GM21423 (cell line): ENCODE data around the gene TCERG1L.
"Not testable (repeated sequence)": the region's sequence is repeated elsewhere in the genome, so short reads cannot be mapped to it uniquely, and the experiment has no call there.

ENCODE experiments used
- ATAC-seq: cut with Tn5 transposase; IDR thresholded peaks from one replicate; pipeline ENCODE4 v1.9.1; 2021; ENCODE audit warnings: mild to moderate bottlenecking, moderate library complexity; ENCODE audit not compliant: unreplicated experiment

Gene TCERG1L

GRCh38 chr10:131311661-131312477, at the start of gene TCERG1L:
TSS of gene TCERG1L (minus strand) at chr10:131311721. CDS start at chr10:131311635, 86 bp downstream.
- ATAC-seq = no peak

GRCh38 chr10:131358741-131359442, 47.4 kb upstream of the TCERG1L start:
- no peak for ATAC-seq

DNA sequence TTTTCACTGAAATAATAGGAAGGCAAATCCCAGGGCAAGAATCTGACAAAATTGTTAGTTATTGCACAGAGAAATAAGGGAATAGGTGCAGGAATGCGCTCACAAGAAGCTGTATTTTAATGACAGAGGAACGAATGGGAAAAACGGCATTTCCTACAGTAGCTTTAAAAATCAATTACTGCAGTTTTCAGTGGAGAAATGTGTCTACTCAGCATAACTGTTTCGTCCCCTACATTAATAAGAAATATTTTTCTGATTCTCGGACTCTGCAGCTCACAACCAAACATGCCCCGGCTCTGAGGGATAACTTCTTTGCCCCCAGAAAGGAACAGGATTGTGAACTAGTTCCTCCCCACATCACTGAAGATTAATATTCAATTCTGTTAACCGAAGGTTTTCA, 44.9 kb upstream of the TCERG1L start:
- ATAC-seq = no peak

DNA sequence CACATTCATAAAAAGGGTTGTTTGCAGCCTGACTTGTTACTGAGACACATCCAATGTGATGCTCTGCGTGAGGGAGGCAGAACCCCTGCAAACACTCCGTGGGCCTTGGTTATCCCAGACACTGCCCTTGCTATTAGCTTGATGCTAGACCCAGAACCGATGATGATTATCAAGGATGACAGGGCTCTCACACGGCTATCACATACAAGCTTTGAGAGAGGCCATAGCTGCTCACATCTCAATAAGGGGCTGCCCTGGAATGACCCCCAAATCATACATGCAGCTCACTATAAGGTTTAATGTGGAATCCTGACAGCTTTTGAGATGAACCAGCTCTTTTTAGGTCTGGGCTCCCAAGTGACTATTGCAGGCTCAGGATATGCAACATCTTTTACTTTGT, 44.4 kb upstream of the TCERG1L start:
- no peak for ATAC-seq

DNA sequence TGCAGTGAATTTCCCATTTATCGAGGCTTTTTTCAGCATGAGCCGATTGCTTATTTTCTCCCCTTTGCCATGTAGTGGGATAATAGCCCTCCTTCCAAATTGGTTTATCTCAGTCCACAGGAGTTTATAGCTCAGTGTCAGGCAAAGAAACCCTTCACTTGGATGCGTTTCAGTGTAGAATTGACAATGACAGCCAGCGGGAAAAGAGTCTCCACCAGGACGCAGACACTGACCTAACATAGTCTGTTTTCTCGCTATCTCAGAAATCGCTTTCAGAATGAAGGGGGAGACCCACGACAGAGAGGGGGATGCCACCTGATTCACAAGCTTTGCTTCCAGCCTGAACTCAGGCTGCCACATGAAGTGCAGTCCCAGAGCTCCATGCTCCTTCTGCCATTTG, 43.5 kb upstream of the TCERG1L start:
- no peak for ATAC-seq

GRCh38 chr10:131354380-131354779, 42.9 kb upstream of the TCERG1L start:
- ATAC-seq = no peak

DNA sequence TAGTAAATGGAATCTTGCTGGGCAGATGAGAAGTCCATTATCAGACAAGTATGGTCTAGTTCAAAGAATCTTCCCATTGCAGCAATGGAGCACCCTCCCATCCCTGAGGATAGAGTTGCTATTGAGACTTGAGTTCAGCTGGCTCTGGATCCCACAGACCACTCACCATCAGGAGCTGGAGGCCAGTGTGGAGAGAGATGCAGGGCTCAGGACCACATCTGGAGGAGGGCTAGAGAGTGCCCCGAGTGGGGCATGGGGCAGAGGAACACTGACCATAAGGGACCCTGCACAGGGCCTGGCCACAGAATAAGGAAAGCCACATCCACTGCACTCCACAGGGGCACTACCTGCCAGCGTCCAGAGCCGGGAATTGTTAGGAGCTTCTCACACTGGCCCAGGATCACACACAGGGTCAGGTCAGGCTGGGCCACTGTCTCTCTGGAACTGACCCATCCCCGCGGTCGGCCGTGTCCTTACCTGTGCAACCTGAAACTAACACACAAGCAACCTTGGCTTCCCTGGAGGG, 41.3 kb upstream of the TCERG1L start:
- ATAC-seq = no peak

DNA sequence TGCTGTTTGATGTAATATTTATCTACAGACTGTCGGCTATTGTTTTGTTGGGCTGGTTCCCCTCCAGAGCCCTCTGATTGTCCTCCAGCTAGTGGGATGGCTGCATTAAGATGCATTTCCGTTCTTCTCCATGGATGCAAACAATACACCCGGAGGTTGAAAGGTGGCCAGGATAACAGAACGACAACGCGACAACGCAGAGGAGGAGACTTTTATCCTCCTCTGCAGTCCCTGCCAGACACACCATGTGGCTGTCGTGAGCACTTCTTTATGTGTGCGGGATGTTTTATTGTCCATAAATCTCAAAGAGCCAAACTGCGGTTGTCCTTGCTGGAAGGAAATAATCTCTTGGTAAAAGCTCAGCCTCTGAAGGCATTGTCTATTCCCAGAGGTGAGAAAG, 39.1 kb upstream of the TCERG1L start:
- no peak for ATAC-seq

DNA sequence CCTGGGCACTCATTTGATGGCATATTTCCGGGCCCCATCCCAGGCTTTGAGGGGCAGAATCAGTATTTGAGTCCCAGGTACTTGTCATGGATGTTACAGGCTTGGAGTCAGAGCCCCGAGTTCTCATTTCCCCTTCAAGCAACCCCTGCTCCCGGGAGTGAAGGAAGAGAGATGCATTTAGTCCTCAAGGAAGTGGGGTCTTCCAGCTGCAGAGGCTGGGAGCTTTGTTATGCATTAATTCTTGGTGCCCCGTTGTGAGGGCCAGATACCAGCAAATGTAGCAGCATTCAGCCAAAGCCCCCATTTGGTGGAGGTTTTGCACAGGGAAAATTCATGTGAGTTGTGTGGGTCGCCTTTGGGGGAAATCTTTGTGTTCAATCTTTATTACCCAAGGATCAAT, 38.7 kb upstream of the TCERG1L start:
- no peak for ATAC-seq

- no peak for ATAC-seq
Observed at GRCh38 chr10:131346456-131346855, 34.9 kb upstream of the TCERG1L start.

DNA sequence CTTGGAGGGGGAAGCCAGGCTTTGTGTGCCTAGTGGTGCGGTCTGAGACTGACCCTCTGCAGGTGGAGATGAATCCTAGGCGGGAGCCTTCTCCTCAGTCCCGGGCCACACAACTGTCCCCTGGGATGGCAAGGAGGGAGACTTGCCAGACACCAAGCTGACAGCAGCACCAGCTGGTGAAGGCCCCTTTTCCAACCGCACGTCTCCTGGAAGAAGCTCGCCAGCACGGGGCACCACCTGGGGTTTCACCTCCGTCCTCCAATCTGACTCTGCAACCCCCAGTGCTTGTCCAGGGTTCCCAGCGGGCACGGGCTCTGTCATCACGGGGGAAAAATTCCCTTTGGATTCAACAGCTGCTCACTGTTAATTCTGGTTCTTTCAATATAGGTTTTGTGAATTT, 34.2 kb upstream of the TCERG1L start:
- no peak for ATAC-seq

DNA sequence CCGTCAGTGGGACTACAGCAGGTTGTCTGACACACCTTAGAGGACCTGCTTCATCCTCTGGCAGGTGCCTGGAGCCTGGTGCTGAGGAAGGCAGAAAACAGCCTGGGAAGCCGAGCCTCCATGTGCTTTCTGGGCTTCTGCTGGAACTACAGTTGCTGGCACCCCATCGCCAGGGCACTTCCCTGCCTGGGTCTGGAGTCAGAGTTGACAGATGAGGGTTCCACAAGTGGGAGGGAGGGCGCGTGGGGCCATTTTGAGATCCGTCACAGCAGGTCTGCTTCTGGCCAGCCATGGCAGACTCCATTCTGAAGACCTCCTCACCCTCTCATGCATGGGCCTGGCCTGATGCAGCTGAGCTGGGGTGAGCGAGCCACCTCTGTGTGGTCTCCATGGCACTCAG, 33.2 kb upstream of the TCERG1L start:
- no peak for ATAC-seq

- no peak for ATAC-seq
Observed at GRCh38 chr10:131337741-131338140, 26.2 kb upstream of the TCERG1L start.

DNA sequence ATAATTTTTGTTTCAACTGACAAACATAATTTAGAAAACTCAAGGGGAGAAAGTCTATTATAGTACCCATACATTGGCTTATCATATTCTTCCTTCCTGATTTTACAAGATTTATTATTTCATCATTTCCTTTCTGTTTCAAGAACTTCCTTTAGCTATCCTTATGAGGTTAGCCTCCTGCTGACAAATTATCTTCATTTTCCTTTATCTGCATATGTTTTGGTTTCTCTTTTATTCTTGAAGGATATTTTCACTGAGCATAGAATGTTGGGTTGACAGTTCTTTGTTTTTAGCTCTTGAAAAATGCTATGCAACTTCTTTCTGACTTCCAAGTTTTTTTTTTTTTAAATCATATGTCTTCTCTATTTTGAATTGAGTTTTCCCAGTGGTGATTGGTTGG, 21.3 kb upstream of the TCERG1L start:
- ATAC-seq = no peak

DNA sequence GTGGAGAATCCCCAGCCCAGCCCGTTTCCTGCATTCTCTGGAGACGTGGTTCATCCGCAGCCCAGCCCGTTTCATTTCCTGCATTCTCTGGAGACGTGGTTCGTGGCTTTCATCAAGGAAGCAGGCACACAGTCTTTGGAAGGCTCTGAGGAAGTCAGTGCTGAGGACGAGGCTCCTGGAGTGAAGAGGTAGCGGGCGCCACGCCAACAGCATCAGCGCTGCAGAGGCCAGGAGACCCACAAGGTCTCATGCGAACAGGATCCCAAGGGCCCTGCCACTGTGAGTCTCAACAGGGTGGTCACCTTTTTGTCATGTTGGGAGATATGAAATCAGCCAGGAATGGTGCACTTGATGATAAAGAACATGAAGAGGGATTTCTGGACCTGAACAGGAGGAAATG, 12.4 kb upstream of the TCERG1L start:
- ATAC-seq = no peak

DNA sequence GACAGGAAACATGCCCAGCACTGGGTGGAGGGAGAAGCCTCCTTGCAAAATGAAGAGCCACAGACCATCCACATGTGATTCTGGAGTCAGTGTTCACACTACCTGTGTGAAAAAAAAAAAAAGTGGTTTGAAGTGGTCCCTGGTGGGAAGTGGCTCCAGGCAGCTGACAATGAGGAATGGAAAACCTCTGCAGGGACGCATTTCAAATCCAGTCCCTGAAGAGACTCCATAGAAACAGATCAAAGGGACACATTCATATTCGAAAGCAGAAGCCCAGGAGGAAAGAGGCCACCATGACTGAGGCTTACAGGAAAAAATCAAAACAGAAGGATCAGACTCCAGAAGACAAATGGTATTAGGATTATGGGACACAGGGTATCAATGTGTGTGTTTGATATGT, 11.5 kb upstream of the TCERG1L start:
- no peak for ATAC-seq

DNA sequence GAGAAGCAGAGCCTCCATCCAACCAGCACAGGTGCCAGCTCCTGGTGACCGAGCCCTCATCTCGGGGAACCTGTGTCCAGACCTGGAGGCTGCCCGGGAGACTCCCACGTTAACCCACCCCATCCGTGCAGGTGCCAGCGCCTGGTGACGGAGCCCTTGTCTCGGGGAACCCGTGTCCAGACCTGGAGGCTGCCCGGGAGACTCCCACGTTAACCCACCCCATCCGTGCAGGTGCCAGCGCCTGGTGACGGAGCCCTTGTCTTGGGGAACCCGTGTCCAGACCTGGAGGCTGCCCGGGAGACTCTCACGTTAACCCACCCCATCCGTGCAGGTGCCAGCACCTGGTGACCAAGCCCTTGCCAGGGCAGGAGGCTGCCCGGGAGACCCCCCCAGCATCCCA, 11.1 kb upstream of the TCERG1L start:
- not testable (repeated sequence) for ATAC-seq

DNA sequence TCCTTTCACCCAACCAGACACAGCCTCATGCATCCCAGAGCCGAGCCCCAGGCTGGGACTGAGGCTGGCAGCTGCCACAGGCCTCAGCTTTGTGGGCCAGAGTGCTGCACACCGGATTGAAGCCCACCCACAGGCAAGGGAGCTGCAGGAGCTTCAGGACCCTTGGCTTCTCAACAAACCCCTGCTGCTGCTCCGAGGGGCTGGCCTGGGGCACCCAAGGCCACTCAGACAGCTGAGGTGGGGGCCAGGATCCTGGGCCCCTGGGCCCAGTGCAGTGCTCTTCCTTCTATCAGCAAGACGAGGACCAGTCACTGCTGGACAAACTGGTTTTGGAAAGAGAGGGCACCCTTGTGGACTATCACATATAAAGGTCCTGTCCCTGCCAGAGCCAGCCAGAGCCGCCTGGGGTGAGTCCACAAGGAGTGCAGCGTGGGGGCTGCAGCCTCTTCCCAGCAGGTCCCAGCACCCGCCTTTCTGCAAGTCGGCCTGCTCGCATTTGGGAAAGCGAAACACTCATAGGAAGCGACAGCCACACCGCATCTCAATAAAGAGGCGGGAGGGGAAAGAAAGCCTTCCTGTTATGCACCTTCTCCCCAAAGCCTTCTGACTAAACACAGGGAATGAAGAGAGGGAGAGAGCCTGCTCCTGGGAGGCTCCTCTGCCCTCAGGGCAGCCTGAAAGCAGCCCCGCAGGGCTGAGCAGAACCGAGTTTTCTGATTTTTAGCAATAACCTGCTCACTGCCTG, 9.5 kb upstream of the TCERG1L start:
- ATAC-seq = no peak

- no peak for ATAC-seq
Observed at GRCh38 chr10:131318814-131319213, 7.3 kb upstream of the TCERG1L start.

DNA sequence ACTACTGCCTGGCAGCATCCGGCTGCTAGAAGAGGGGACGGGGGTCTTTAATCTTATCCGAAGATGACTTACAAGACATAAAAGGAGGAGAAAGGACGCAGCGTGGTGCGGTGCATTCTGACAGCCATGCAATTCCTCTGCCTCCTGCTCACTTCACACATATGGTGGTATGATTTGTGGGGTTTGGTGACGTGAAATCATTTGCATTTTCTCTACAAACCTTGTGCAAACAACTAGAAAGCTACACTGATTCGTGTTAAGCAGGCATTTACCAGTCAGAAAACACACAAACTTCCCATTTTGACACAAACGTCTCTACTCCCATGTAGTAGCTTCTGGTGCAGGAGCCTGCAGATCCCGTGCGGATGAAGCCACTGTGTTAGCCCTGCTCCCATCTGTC, 6.8 kb upstream of the TCERG1L start:
- ATAC-seq = no peak

- no peak for ATAC-seq
Observed at GRCh38 chr10:131316321-131317075, 5.0 kb upstream of the TCERG1L start.
